Kidney tubule cell (primary cell): ENCODE results near the gene ITGAE.

Source experiments
- DNase-seq: peaks from one replicate; pipeline ENCODE4 v3.0.0-alpha.2; 2018; ENCODE audit warnings: low spot score

ITGAE gene

DNA sequence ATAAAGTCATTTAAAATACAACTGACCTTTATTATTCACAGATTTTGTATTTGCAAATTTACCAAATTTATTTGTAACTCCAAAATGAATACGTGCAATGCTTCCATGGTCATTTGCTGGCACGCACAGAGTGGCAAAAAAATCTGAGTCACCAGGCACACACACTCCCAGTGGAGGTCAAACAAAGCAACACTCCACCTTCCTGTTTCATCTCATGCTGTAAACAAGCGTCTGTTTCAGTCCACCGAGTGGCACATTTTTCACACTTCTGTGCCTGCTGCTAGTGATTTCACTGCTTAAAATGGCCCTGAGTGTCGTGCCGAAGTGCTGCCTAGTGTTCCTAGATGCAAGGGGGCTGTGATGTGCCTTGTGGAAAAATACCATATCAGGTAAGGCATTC lies 17.8 kb upstream of the ITGAE start:
- DNase-seq: peak; percentile 25

DNA sequence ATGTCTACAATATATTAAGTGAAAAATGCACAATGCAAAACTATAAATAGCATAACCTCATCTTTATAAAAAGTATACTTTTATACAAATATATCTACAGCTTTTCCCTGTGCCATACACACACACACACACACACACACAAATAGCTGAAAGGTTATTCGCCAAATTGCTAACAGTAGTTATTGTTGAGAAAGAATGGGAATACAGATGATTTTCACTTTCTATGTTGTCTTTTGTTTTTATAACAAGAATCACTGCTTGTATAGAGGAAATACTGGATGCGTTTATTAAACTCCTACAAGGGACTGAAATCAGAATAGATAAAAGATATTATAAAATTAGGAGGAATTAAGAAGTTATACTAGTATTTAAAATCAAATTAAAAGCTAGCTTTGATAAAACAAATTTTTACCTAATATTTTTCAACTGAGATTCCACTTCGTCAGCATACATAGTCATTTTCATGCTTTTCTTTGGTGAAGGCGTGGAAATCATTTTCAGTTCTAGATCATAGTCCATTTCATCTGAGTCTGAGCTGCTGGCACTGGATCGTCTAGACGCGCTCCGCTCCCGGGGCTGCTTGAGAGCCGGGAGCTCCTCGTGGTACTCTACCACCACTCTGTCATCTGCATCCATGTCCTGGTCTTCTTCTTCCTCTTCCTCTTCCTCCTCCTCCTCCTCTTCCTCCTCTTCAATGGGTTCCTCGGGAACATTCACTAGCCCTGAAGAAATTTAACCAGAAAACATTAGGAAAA lies 17.0 kb upstream of the ITGAE start:
- no peak for DNase-seq

GRCh38 chr17:3815925-3816324 lies 14.9 kb upstream of the ITGAE start:
- no peak for DNase-seq

DNA sequence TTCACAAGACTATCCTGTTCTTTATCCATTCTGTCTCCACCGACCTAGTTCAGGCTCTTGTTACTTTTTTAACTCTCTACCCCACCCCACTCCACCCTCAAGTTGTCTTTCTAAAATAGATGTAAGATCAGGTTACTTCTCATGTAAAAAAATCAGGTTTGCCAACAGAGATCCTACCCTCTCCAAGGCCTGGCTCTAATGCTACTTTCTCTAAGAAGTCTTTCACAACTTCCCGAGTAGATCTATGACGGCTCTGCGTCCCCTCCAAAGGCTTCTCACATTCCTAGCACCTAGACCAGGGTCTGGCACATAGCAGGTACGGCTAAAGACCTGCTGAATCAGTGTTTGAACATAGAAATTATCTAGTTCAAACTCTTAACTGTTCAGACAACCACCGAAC lies 14.1 kb upstream of the ITGAE start:
- DNase-seq: no peak

GRCh38 chr17:3814361-3814760 lies 13.4 kb upstream of the ITGAE start:
- no peak for DNase-seq

GRCh38 chr17:3813171-3813570 lies 12.2 kb upstream of the ITGAE start:
- DNase-seq: no peak

GRCh38 chr17:3812771-3813170 lies 11.8 kb upstream of the ITGAE start:
- no peak for DNase-seq

GRCh38 chr17:3812284-3812683 lies 11.3 kb upstream of the ITGAE start:
- DNase-seq: no peak

- no peak for DNase-seq
Observed at GRCh38 chr17:3810019-3810418, 9.0 kb upstream of the ITGAE start.

DNA sequence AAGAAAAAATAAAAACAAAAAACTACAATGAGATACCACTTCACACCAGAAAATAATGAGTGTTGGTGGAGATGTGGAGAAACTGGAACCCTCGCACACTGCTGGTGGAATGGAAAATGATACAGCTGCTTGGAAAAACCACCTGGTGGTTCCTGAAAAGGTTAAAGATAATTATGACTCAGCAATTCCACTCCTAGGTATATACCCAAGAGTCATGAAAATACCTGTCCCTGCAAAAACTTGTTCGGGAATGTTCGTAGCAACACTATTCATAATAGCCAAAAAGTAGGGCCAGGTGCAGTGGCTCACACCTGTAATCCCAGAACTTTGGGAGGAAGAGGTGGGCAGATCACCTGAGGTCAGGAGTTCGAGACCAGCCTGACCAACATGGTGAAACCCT lies 8.1 kb upstream of the ITGAE start:
- no peak for DNase-seq

DNA sequence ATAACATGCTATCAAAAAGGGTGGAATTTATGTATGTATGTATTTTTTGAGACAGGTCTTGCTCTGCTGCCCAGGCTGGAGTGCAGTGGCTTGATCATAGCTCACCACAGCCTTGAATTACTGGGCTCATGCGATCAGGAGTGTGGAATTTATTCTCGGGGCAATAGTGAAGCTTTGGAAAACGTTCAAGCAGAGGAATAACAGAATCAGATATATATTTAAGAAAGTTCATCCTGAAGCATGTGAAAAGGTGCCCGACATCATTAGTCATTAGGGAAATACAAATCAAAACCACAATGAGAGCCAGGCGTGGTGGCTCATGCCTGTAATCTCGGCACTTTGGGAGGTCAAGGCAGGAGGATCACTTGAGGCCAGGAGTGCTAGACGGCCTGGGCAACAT lies 7.7 kb upstream of the ITGAE start:
- peak; percentile 49 for DNase-seq

GRCh38 chr17:3805581-3805980 lies 4.6 kb upstream of the ITGAE start:
- no peak for DNase-seq

- peak; percentile 96 for DNase-seq
Observed at GRCh38 chr17:3804503-3804931, 3.5 kb upstream of the ITGAE start.

DNA sequence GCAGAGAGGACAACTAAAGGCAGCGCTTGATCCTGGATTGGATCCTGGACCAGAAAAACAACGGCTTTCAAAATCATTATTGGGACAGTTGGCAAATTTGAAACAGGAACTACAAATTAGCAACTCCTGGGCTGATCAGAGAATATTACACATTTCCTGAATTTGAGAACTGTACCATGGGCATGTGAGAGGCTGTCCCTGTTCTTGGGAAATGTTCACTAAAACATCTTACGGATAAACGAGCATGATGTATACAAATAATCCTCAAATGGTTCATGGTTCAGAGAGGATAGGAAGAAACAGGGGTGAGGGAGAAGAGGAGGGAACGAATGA lies 2.3 kb upstream of the ITGAE start:
- DNase-seq: no peak

- peak; percentile 93 for DNase-seq
Observed at GRCh38 chr17:3802461-3803307, 1.7 kb upstream of the ITGAE start.

GRCh38 chr17:3801792-3802191 lies 804 bp upstream of the ITGAE start:
- DNase-seq: no peak

DNA sequence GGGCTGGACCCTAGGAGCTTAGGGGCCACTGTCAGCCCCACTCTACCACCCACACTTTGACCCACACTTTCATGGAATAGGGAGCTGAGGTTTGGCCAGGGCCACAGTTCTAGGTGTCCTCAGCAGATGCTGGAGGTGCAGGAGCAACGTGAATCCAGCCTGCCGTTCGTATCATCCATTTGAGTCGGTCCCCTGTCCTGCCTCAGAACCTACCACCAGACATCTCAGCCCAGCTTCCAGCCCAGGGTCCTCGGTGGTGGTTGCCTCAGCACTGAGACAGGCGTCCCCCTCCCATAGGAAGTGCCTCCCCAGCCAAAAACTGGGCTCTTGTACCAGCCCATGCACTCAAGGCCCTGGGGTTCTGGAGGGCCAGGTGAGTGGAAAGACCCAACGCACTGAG lies 359 bp upstream of the ITGAE start:
- no peak for DNase-seq

DNA sequence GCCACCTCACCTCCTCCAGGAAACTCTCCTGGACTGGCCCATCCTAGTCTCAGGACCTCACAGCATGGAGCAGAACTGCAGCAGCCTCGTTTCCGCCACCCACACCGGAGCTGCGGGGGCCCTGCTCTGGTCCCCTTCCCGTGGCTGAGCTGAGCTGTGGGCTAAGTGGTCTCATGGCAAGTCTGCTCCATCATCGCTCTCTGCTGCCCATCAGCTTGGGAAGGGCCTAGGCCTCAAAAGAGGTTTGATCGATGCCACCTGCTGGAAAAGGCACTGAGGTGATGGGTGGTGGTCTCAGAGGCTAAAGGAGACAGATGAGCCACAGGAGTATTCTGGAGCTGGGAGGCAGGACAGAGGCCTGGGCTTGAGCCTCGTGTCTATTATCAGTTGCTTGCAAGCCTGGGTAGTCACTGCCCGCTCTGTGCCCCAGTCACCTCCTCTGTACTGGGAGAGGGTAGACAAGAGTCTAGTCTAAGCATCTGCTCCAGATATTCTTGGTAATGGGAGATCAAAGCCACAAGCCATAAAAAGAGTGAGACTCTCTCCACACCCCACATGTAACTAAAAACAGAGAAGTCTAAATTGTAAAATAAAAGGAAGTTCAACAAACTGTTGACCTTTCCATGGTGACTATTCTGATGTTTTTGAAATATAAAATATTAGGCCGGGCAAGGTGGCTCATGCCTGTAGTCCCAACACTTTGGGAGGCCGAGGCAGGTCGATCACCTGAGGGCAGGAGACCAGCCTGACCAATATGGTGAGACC lies 1.6 kb downstream of the ITGAE start:
- no peak for DNase-seq

DNA sequence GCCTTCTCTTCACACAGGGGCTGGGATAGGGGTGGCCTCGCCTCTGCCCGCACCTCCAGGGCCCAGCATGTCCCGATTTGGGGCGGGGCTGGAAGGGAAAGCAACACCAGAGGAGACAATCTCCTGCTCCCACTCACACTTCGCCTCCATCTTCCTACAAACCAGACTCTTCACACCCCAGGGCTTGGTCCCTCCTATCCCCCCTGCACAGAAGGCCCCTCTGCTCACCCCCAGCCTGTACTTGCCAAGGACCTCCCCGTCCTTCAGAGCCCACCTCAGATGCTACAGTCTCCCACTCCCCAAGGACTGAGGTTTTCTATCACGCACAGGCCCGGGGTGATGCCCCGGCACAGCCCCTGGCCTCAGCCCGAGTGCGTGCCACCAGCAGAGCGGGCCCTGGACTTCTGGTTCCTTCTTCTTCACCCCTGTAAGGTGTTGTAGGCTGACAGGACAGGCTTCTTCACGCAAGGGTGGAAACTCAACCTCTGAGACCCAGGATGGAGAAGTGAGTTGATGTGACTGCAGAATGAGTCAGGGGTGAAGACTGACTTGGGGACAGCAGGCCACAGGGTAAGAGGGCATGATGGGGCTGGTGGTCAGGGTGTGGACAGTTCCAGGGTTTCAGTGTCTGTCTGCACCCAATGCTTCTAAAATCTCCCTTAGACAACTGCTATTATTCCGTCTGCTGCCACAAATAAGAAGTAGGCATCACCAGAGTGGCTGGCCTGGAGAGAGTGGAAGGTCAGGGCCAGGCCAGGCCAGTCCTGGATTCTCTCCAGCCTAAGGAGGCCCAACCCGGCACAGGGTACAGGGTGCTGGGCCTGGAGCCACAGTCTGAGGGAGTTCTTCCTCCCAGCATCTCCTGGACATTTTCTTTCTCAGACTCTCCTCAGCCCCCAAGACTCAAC lies 2.5 kb downstream of the ITGAE start:
- DNase-seq: peak; percentile 69

- DNase-seq: no peak
Observed at GRCh38 chr17:3796822-3797170, 4.2 kb downstream of the ITGAE start.

- DNase-seq: no peak
Observed at GRCh38 chr17:3796110-3796821, 4.7 kb downstream of the ITGAE start.
